Activated CD4-positive, alpha-beta T cell treated with anti-CD3 and anti-CD28 coated beads, Interleukin-2, amount 50 U/mL, for 48 hours (primary cell): Measurements from ENCODE around the gene HSPB1.
"Not testable (repeated sequence)": the region's sequence is repeated elsewhere in the genome, so short reads cannot be mapped to it uniquely, and the experiment has no call there.

Source experiments
- DNase-seq, 2 experiments: peaks; one replicate each; pipeline ENCODE4 v3.0.0-alpha.2; 2020

Gene HSPB1

GRCh38 chr7:76302347-76303201 lies at the start of gene HSPB1:
Gene HSPB1 (plus strand): TSS chr7:76302673. CDS start chr7:76302713, 40 bp downstream.
- peak; percentile 54 to 62 for DNase-seq

DNA sequence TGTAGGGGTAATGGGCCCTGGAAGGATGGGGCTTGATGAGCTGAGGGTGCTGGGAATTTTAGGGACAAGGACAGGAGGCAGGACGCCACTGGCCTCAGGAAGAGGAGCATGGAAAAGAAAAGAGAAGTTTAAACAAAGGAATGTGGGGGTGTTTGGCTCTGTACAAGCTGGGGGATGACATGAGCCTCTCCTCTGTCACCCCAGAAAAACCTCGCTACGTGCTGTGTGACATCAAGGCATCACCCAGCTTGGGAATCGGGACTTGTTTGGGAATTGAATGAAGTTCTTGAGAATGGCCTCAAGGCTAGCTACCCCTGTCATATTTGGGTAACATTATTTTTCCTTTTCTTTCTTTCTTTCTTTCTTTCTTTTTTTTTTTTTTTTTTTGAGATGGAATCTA lies 47.7 kb upstream of the HSPB1 start:
- DNase-seq: no peak

DNA sequence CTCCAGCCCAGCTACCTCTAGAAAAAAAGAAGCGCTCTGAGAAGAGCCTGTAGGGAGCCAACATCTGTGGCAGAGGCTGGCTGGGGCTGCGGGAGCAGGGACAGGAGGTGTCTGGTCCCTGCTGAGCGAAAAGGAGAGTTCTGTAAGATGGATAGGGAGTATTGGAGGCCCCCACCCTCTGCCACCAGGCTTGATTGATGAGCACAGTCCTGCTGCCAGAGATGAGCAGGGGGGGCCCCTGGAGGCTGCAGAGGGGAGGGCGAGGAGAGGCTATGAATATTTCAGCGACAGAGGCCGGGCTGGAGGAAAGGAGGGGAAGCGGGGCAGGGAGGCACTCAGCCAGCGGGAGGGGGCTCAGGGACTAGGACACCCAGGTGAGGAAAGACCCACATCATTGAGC lies 44.5 kb upstream of the HSPB1 start:
- no peak for DNase-seq

GRCh38 chr7:76259124-76260093 lies 43.1 kb upstream of the HSPB1 start:
- no peak for DNase-seq

DNA sequence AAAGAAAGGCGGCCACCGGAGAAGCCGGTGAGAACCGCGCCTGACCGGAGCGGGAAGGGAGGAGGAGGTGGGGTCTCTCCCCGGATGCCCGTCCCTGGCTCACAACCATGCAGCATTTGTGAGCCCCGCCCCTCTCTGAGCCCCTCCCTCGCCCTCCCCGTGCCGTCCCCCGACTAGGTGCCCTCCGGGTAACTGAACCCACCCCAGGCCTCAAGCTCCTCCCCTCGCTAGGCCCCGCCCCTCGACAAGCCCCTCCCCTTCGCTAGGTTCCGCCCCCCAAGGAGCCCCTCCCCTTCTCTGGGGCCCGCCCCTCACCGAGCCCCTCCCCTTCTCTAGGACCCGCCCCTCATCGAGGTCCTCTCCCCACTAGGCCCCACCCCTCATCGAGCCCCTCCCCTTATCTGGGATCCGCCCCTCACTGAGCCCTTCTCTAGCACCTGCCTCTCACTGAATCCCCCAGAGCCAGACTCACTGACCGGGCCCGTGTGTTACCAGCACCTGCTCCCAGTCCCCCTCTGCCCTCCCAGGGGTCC lies 42.2 kb upstream of the HSPB1 start:
- DNase-seq: peak; percentile 37 to 42

GRCh38 chr7:76261329-76261728 lies 41.1 kb upstream of the HSPB1 start:
- DNase-seq: no peak

- no peak for DNase-seq
These were observed 40.5 kb upstream of the HSPB1 start for GRCh38 chr7:76261931-76262330.

DNA sequence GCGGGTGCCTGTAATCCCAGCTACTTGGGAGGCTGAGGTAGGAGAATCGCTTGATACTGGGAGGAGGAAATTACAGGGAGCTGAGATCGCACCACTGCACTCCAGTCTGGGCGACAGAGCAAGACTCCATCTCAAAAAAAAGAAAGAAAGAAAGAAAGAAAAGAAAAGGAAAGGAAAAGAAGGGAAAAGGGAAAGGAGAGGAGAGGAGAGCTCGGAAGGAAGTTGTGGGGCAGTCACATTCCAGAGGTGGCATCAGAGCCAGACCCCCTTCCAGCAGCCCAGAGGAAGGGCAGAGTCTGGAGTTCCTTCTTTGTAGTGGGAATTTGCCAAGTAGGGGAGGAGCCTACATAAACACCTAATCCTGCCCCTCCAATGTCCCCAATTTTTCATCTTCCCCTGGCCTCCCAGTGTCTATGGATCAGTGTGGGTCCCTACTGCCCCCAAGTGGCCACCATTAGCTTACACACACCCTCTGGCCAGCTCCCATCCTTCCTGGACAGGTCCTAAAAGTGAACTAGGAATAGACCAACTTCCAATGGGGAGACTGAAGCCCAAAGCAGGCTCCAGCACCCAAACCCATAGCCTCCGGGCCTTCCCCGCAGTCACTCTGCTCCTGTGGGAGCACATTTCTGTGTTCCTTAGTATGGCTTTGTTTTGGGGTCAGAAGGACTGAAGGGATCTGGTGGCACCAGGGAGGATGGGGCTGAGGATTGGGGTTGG lies 39.6 kb upstream of the HSPB1 start:
- peak; percentile 46 to 56 for DNase-seq

DNA sequence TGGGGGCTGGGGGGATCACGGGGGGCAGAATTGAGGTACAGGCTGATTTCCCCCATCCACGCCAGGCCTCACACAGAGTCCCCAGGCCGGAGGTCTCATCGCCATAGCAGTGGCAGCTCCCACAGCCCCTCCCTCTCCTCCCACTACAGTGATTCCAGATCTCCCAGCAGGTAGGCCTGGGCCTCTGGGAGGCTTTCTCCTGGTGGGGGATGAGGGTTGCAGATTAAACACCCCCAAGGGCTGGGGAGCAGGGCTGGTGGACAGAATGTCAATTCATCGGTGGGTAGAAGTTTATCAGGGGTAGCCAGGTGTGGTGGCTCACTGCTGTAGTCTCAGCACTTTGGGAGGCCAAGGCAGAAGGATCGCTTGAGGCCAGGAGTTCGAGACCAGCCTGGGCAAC lies 37.2 kb upstream of the HSPB1 start:
- DNase-seq: no peak

- no peak for DNase-seq
These were observed 35.2 kb upstream of the HSPB1 start for GRCh38 chr7:76267107-76267893.

DNA sequence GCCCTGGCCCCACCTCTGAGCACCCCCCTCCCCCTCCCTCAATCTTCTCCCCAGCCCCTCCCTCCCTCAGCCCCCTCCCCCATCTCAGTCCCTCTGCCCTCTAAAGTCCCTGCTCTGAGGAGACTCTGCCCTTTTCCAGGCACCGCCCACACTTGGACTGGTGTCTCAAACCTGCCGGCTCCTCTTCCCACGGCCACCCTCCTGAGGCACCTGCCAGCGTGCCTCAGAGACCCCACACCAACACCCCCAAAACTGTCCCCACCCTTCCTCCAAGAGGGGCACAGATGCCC lies 34.6 kb upstream of the HSPB1 start:
- DNase-seq: no peak

- no peak for DNase-seq
These were observed 34.1 kb upstream of the HSPB1 start for GRCh38 chr7:76268376-76268775.

DNA sequence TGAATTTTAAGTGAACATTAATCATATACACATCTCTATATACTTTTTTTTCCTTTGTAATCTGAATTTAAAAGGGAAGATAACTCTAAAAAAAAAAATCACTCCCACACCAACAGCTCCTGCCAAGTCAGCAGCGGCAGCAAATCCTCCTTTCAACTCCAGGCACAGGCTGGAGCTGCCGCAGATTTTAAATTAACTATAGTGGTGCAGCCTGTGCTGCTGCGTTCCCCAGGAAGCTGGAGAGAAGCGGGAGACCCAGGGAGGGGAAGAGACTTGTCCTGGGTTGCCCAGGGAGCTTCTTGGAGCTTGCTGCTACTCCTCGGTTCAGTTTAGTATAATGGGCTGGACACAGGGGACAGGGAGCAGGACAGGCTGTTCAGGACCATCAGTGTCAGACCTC lies 32.6 kb upstream of the HSPB1 start:
- DNase-seq: no peak

DNA sequence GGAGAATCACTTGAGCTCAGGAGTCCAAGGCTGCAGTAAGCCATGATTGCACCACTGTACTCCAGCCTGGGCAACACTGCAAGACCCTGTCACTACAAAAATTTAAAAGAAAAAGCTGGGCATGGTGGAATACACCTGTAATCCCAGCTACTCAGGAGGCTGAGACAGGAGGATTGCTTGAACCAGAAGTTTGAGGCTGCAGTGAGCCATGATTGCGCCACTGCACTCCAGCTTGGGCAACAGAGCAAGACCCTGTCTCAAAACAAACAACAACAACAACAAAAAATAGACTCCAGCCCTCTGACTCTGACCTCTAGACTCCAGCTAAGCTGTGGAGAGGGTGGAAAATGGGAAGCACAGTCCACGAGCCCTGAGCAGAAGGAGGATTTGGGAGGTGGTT lies 31.1 kb upstream of the HSPB1 start:
- DNase-seq: not testable (repeated sequence)

- no peak for DNase-seq
These were observed 30.3 kb upstream of the HSPB1 start for GRCh38 chr7:76272142-76272541.

GRCh38 chr7:76272851-76273497 lies 29.5 kb upstream of the HSPB1 start:
- DNase-seq: no peak

DNA sequence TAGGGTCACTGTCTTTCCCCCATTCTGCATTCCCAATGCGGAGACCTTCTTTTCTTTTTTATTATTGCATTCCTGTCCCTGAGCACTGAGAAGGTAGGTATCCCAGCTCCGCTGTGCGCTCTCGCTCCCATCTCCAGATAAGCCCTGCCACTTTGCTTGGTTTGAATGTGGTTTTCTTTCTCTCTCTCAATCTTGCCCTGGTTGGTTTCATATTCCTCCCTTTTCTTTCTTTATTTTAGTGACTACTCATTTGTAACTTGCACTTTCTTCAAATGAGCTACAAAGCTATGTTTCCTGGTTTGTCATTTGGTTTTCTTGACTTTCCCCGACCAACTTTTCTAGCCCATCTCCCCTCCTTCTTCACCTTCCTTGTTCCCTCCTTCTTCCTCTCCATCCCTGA lies 29.0 kb upstream of the HSPB1 start:
- DNase-seq: no peak

DNA sequence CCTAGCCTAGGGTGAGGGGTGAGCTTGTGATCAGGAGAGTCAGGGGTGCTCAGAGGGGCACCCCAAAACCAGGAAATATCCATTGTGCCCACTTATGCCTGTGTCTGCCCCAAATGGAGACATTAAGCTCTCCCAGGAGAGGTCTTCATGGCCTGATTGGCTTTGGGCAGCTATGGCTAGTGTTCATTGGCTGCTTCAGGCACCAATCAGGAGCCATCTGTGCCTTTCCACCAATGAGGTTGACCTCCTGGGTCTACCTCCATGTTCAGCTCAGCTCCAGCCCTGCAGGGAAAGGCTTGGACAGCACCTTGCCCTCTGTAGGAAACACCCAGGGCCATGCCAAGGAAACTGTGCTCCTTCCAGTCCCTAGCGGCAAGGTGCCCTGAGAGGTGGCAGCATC lies 23.9 kb upstream of the HSPB1 start:
- no peak for DNase-seq

DNA sequence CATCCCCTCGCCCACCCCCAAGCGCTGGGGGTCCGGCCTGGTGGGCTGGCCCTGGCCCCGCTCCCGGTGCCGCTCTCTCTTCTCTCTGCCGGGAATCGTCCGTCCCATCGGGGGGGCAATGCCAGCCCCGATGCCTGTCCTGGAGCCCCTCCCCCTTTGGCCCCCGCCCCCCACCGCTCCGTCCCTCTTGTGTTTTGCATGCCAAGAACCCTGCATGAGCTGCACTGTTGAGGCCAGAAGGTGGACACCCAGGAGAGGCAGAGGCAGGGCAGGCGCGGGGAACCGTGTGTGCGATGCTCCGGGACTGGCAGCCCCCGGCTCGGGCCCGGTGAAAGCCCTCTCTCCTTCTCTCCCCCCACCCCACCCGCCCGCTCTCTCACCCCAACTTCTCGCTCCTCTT lies 22.1 kb upstream of the HSPB1 start:
- DNase-seq: no peak

DNA sequence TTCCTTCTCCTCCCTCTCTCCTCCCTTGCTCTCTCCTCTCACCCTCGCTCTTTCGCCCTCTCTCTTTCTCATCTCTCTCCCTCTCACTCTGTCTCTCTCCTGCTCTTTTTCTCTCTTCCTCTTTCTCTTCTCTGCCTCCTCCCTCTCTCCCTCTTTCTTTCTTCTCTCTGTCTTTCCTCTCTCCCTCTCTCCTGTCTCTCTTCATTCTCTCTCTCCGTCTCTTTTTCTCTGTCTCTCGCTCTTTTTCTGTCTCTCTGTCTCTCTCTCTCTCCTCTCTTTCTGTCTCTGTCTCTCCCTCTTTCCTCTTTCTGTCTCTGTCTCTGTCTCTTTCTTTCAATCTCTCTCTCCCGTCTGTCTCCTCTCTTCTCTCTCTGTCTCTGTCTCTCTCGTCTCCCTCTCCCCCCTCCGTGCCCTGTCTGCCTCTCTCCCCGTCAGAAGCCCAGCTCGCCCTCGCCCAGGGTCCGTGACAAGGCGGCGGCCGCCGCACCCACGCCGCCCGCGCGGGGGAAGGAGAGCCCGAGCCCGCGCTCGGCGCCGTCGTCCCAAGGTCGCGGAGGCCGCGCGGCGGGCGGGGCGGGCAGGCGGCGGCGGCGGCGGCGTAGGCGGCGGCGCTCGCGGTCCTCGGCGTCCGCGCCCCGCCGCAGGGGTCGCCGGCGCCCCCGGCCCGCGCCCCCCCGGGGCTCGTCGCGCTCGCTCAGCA lies 21.3 kb upstream of the HSPB1 start:
- DNase-seq: no peak

GRCh38 chr7:76281706-76282343 lies 20.6 kb upstream of the HSPB1 start:
- DNase-seq: no peak
